Stimulated activated CD8-positive, alpha-beta memory T cell treated with anti-CD3 and anti-CD28 coated beads, Interleukin-7, amount 100 ng/mL, for 4 hours (primary cell): ENCODE measurements around the gene FRRS1.

Experiments
- DNase-seq, 2 donors: peaks; one replicate each; pipeline ENCODE4 v3.0.0-alpha.2; 2020; ENCODE audit warnings: low read depth in 2 of 2

The FRRS1 gene

DNA sequence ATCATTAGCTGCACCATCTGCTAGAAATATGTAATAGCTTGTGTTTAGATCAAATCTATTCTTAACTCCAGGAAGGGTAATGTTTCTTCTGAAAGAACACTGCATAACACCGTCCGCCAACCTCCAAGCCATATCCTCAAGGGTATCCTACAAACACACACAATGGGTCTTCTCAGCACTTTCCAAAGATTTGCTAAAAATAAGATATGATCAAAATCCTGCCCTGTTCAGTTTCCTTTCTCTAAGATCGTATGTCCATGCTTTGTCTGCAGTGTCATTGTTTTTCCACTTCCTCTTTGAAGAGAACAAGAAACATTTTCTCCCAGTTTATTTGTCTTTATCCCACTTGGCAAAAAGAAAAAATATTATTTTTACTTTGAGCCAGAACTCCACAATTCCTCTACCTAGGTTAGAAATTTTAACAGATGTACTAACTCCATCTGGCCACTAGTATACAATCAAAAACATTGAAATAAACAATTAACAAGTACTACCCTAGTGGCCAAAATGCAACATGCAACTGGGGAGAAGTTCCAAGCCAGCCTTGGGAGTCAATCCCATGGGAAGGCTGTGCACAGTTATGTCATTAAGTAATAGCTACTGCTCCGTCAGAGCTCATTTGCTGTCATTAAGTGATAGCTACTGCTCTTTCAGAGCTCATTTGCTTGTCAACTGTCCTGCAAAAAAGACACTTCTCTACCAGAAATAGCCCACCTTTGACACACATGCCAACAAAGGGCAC is 37.8 kb downstream of the FRRS1 start:
- DNase-seq = no peak

DNA sequence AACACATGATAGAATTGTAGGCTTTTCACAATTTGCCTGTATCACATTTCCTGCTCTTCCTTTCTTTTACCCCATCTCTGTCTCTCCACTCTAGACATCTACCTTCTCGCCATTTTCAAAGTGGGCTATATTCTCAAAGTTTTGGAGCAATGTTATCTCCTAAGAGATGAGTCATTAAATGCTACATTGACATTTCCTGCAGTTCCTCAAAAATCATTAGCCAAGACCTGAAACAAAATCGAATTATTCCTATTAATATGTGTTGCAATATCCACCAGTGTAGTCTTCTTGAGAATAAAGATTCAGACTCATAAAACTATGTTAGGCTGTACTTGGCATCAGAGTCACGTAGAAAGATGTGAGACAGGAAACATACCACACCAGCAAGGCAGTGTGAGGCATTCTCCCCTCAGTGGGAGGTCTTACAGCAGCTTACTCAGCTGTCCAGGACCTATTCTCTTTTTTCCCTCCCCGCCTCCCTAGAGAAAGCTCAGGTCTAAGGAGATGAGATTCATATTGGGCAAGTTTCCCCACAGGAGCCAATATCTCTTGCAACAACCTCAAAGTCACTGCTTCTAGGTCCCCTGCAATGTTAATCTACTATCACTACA is 38.8 kb downstream of the FRRS1 start:
- no peak for DNase-seq

DNA sequence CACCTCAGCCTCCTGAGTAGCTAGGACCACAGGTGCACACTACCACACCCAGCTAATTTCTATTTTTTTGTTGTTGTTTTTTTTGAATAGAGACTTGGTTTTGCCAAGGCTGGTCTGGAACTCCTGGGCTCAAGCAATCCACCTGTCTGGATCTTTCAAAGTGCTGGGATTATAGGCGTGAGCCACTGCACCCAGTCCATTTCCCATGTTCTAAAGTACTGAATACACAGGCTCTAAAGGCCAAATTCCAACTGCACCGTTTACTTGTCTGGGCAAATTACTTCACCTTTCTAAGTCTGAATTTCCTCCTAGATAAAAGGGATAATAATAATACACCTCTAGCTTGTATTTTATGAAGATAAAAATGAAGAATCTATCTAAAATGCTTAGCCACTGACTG is 39.6 kb downstream of the FRRS1 start:
- DNase-seq = no peak

DNA sequence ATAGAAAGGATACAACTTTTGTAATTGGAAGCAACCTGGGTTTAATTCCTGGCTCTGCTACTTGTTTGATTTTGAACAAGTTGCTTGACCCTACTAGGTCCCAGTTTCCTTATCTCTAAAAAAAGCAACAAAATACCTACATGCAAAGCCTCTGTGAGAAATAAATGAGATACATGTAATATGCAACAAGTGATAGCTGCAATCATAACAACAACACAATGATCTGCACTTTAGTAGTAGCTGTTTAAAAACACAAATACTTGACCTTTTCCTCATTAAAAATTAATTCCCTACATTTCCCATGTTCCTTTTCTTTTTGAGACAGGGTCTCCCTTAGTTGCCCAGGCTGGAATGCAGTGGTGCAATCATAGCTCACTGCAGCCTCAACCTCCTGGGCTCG is 40.0 kb downstream of the FRRS1 start:
- DNase-seq = no peak

DNA sequence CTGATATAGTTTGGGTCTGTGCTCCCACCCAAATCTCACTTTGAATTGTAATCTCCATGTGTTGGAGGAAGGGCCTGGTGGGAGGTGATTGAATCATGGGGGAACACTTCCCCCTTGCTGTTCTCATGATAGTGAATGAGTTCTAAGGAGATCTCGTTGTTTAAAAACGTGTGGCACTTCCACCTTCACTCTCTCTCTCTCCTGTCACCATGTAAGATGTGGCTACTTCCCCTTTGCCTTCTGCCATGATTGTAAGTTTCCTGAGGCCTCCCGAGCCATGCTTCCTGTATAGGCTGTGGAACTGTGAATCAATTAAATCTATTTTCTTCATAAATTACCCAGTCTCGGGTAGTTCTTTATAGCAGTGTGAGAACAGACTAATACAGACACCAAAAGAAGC is 40.4 kb downstream of the FRRS1 start:
- DNase-seq = no peak

DNA sequence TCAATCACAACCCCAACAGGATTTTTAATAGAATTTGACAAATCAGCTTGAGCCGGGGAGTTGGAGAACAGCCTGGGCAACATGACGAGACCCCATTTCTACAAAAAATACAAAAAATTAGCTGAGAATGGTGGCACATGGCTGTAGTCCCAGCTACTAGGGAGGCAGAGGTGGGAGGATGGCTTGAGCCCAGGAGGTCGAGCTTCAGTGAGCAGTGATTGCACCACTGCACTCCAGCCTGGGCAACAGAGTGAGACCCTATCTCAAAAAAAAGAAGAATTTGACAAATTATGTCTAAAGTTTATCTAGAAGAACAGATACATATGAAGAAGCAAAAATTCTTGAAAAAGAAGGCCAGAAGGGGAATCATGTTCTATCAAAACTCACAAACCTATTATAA is 43.2 kb downstream of the FRRS1 start:
- DNase-seq = no peak

- no peak for DNase-seq
These were observed 49.4 kb downstream of the FRRS1 start for GRCh38 chr1:99717005-99717404.

GRCh38 chr1:99713006-99713405 is 53.4 kb downstream of the FRRS1 start:
- DNase-seq = no peak

- DNase-seq = no peak
These were observed 55.4 kb downstream of the FRRS1 start for GRCh38 chr1:99710994-99711393.

- DNase-seq = peak in 1 of 2 donors; percentile 5
These were observed 58.8 kb downstream of the FRRS1 start for GRCh38 chr1:99707535-99708142.

DNA sequence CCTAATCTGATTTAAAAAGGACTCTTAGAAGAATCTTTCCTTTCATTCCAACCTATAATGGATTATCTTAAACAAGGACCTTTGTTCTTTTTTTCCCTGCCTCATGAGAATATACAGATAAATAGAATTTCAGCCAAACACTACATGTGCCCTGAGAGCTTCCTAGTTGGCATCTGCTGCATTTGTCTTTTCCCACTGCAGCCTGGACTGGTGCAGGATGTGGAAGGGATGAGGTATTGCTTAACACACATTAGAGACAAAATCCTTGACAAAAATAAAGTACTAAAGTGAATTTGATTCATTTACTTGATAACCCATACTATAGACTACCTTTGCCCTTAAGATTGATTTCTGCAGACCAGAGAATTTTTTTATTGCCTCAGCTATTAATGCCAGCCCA is 61.0 kb downstream of the FRRS1 start:
- DNase-seq = no peak

DNA sequence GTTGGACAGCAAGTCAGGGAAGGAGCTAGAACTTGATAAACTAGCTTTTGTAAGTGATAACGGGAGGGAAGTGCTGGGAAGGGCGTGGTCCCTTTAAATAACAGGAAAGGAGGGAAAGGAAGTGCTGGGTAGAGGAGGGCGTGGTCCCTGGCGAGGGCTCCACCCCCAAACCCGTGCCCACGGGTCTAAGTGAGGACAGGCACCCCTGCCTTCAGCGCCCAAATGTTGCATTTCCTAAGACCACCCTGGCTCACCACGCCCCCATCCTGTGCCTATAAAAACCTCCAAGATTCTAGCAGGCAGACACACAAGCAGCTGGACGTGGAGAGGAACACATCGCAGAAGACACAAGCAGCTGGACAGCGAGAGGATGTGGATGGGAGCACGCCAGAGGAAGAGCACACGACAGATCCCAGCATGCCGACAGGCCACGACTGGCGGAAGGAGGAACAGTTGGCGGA is 62.0 kb downstream of the FRRS1 start:
- DNase-seq = no peak

- DNase-seq = no peak
These were observed 64.2 kb downstream of the FRRS1 start for GRCh38 chr1:99702221-99702620.

GRCh38 chr1:99700020-99700419 is 66.4 kb downstream of the FRRS1 start:
- no peak for DNase-seq

DNA sequence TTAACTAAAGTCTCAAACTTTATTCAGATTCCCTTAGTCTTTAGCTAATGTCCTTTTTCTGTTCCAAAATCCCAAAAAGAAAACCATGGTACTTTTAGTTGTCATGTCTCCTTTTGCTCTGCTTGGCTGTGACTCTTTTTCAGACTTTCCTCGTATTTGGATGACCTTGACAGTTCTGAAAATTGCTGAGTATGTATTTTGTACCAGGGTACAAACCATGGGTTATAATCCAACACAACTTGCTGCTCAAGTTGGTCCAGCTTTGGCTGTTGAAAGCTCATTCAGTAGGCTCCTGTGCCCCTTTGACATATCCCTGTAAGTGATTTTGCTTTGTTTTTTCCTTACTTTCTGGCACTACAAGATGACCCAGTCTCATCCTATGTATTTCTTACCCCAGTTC is 68.9 kb downstream of the FRRS1 start:
- no peak for DNase-seq

- no peak for DNase-seq
These were observed 69.8 kb downstream of the FRRS1 start for GRCh38 chr1:99696616-99697015.

DNA sequence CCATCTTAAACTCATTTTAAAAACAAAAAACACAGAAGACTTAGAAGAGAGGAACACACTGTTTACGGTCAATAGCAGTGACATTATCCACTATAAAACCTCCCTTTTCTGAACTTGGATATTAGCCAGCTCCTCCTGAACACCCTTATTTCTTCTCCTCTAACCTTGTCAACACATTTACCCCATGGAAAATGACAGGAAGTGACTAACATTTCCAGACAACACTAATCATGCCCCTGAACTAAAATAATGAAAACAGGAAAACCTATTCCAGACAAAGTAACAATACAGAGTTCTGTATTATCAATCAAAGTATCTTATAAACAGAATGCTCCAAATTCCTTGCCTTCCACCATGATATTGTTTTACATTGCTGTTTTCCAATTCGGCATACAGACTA is 75.3 kb downstream of the FRRS1 start:
- no peak for DNase-seq

GRCh38 chr1:99685516-99686180 is 80.8 kb downstream of the FRRS1 start:
- peak in 1 of 2 donors; percentile 2 for DNase-seq

DNA sequence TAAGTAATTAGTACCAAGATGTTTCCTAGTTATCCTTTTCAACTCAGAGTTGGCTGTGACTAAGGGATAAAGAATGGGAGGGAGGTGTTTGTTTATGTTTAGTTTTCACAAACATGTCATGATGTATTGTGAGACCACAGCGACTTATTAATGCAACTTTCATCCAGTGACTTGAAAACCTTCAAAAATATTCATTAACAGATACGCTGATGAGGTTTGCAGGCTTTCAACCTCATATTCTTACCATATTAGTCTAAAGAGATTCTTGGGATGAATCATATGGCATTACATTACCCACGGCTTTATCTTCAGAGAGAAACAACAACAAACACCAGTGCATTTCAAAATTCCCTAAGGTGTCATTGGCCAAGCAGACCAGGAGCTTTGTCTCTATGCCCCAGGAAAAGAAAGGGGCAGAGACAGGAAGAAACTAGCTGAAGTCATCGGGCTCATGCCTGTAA is 84.1 kb downstream of the FRRS1 start:
- DNase-seq = no peak

GRCh38 chr1:99681583-99681982 is 84.9 kb downstream of the FRRS1 start:
- DNase-seq = no peak

GRCh38 chr1:99680270-99680669 is 86.2 kb downstream of the FRRS1 start:
- DNase-seq = no peak

- DNase-seq = no peak
These were observed 89.0 kb downstream of the FRRS1 start for GRCh38 chr1:99677416-99677815.

GRCh38 chr1:99676876-99677275 is 89.6 kb downstream of the FRRS1 start:
- no peak for DNase-seq
